Measurements from ENCODE around the gene PISD. TPM values are rescaled to one million over a fixed set of nuclear protein-coding genes. Genes with fewer than 3 reads are reported as not detected.

The PISD gene
- total and polyA plus RNA-seq, 9 of the 15 experiments (the other 6 are each of a cell fraction or from before 2014, with no cell fraction given), result 24.5 to 65.9 (median 36.6) TPM

DNA sequence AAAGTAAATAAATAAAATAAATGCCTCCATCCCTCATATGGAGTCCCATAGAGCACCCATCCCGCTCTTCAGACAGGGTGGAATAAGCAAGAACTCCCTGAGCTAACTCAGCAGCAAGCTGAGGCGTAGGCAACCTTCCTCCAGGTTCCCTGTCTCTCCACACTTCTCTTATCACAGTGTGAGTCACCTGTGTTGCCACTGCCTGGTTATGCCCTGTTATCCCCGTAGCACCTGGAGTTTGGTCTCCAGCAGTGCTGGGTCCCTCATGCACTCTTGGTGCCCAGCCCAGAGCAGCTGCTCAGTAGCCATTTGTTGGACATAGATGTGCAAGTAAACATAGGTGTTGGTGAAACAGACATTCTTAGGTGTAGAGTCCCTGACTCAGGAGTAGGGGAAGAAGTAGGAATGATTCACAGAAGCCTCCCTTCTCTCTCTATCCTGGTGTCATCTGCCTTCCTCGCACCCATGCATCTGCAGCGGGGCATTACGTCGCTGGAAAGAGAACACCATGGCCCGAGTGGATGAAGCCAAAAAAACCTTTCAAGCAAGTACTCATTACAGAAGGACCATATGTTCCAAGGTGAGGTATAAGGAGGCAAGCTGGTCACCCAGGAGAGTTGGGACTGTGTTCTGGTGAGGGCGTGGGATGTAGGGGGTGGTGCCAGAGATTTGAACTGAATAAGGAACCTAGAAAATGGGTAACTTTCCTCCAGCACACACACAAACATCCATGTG is 56.0 kb downstream of the PISD start:
- peaks cover 21 to 33% of the 10 kb centered on the region in 2 experiments; a peak in 4 of 5 replicates for H3K4me1 ChIP-seq (replicated peaks in 1 of 2; ENCODE audit: control insufficient read depth in 2 of 2, insufficient read depth in 2 of 2, low read length in 2 of 2)
- no peaks in the 10 kb centered on the region for H3K27me3 ChIP-seq (ENCODE audit: control insufficient read depth in 2 of 2, insufficient read depth in 2 of 2, low read length in 2 of 2)
- no TSS peak for BruUV-seq (replicated peaks)
- H3K9me1 ChIP-seq (ENCODE audit: control insufficient read depth, insufficient read depth, low read length), result peaks cover 8% of the 10 kb centered on the region
- H3K9ac ChIP-seq (ENCODE audit: insufficient read depth in 1 of 2, low read depth in 2 of 2, low read length in 2 of 2), result no peak overlapping the region
- no peak for ATAC-seq
- no peak for FAIRE-seq
- POLR2A ChIA-PET, result interaction anchor here (0.7 to 1.8 kb wide), 3 partner anchors 13 to 70 kb away, joined by 3 to 4 read pairs (median 3); no protein-coding TSS in a partner anchor
- no peak for DNase-seq (ENCODE audit: extremely low read depth in 1 of 4, low spot score in 3 of 4)
- H3K36me3 ChIP-seq (ENCODE audit: control insufficient read depth, insufficient read depth, low read length), result peaks cover 20% of the 10 kb centered on the region; the same call in 2 of the 3 replicates
- no peak overlapping the region for H3K4me3 ChIP-seq
- intact Hi-C loops (cut with micrococcal nuclease), result no loop called here
- WGBS (ENCODE audit: insufficient coverage, low coverage, missing lambda C conversion rate), result 84% methylated on average over 9 of the region's 9 CpGs
- TF ChIP-seq, protein P1, sequence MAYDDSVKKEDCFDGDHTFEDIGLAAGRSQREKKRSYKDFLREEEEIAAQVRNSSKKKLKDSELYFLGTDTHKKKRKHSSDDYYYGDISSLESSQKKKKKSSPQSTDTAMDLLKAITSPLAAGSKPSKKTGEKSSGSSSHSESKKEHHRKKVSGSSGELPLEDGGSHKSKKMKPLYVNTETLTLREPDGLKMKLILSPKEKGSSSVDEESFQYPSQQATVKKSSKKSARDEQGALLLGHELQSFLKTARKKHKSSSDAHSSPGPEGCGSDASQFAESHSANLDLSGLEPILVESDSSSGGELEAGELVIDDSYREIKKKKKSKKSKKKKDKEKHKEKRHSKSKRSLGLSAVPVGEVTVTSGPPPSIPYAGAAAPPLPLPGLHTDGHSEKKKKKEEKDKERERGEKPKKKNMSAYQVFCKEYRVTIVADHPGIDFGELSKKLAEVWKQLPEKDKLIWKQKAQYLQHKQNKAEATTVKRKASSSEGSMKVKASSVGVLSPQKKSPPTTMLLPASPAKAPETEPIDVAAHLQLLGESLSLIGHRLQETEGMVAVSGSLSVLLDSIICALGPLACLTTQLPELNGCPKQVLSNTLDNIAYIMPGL (CRISPR knock-in tag; IDR thresholded peaks at IDR 0.05), result no peak
- TF ChIP-seq, protein P2, sequence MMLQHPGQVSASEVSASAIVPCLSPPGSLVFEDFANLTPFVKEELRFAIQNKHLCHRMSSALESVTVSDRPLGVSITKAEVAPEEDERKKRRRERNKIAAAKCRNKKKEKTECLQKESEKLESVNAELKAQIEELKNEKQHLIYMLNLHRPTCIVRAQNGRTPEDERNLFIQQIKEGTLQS (IDR thresholded peaks at IDR 0.05), result no peak
- TF ChIP-seq, protein P2 (CRISPR knock-in tag; conservative IDR thresholded peaks at IDR 0.05), result no peak
- TF ChIP-seq SRSF9 (IDR thresholded peaks at IDR 0.05; ENCODE audit: borderline replicate concordance, low read depth, low read length), result no peak
- no peak for TF ChIP-seq ZNF143 (CRISPR knock-in tag; IDR thresholded peaks at IDR 0.05)
- CTCF ChIA-PET (ENCODE audit: low intra/inter-chr PET ratio), result no interaction called here
- H3K27ac ChIP-seq (ENCODE audit: extremely low read depth, low read depth, low read length), result no peak overlapping the region
- in situ Hi-C loops (cut with MboI), result no loop called here
- H3K4me2 ChIP-seq (ENCODE audit: insufficient read depth, low read length), result no peak overlapping the region
- H2AFZ ChIP-seq (ENCODE audit: low read depth, low read length), result no peak overlapping the region
- no peaks in the 10 kb centered on the region for H3K79me2 ChIP-seq (ENCODE audit: control insufficient read depth, insufficient read depth, low read length)
- H4K20me1 ChIP-seq (replicated peaks; ENCODE audit: control insufficient read depth, insufficient read depth, low read length), result no peaks in the 10 kb centered on the region
- H3K9me3 ChIP-seq (replicated peaks; ENCODE audit: control insufficient read depth, insufficient read depth, low read depth, low read length), result no peaks in the 10 kb centered on the region
